ENCODE measurements around the gene TOPBP1.

DNA sequence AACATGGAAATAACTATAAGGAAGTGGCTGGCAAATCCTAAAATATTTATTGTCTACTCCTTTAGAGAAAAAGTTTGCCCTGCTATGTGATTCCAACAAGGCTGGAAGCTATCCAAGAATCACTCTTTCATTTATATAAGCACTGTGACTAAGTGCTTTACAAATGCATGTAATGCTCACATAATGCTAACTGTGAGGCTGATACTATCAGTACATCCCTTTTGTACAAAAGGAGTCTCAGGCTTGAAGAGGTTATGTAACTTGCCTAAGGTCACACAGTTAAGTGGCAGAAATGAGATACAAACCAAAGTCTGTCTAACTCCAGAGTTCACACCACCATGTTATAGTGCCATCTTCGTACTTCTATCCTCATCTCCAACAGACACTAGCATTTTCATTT, 17.0 kb downstream of the TOPBP1 start:
- no peak for TF ChIP-seq GATA2 (IDR thresholded peaks at IDR 0.05; ENCODE audit: low read depth, low read length)
- no peak for TF ChIP-seq GATA3 (IDR thresholded peaks at IDR 0.05; ENCODE audit: low read depth, low read length)

Data from SH-SY5Y (cell line).